ENCODE results near the gene NTSR2.
A peak's percentile ranks its signal among the peaks of the same experiment; 100 is the strongest.

NTSR2 gene

GRCh38 chr2:11683476-11683875, 13.5 kb upstream of the NTSR2 start:
- H3K27ac ChIP-seq, result no peak overlapping the region
- no peak for TF ChIP-seq CTCF (IDR thresholded peaks at IDR 0.05)
- H3K4me3 ChIP-seq, result no peak overlapping the region
- DNase-seq (ENCODE audit: low spot score), result no peak

- Histone ChIP-seq H3K27ac (no peak overlapping the region), H3K4me3 (no peak overlapping the region)
- DNase-seq (ENCODE audit: low spot score), result peak; percentile 56
- TF ChIP-seq CTCF (IDR thresholded peaks at IDR 0.05), result no peak
These were observed 12.6 kb upstream of the NTSR2 start for GRCh38 chr2:11682590-11682915.

GRCh38 chr2:11681722-11682589, 12.0 kb upstream of the NTSR2 start:
- Histone ChIP-seq H3K27ac (no peak overlapping the region), H3K4me3 (no peak overlapping the region)
- DNase-seq (ENCODE audit: low spot score), result peak; percentile 56
- TF ChIP-seq CTCF (IDR thresholded peaks at IDR 0.05), result peak; percentile 29

GRCh38 chr2:11680901-11681721, 11.1 kb upstream of the NTSR2 start:
- no peak for TF ChIP-seq CTCF (IDR thresholded peaks at IDR 0.05)
- DNase-seq (ENCODE audit: low spot score), result peak; percentile 35
- Histone ChIP-seq H3K27ac (no peak overlapping the region), H3K4me3 (no peak overlapping the region)

GRCh38 chr2:11680182-11680900, 10.3 kb upstream of the NTSR2 start:
- no peak overlapping the region for H3K27ac ChIP-seq
- peak; percentile 38 for DNase-seq (ENCODE audit: low spot score)
- TF ChIP-seq CTCF (IDR thresholded peaks at IDR 0.05), result no peak
- H3K4me3 ChIP-seq, result no peak overlapping the region

GRCh38 chr2:11679486-11680181, 9.6 kb upstream of the NTSR2 start:
- H3K27ac ChIP-seq, result no peak overlapping the region
- peak; percentile 49 for DNase-seq (ENCODE audit: low spot score)
- H3K4me3 ChIP-seq, result no peak overlapping the region
- TF ChIP-seq CTCF (IDR thresholded peaks at IDR 0.05), result no peak

Measured in coronary artery (tissue), 2 donors.